Measurements from ENCODE around the gene IGFN1. TPM values are rescaled to one million over a fixed set of nuclear protein-coding genes. Genes with fewer than 3 reads are reported as not detected.

IGFN1 gene
- total and polyA plus RNA-seq, 4 donors = 0.03 to 0.14 (median 0.08) TPM; not detected in 1

GRCh38 chr1:201183209-201183608 is 7.4 kb upstream of the IGFN1 start:
- DNase-seq (ENCODE audit: low spot score) = no peak
- Histone ChIP-seq H3K4me1 (ENCODE audit: control insufficient read depth in 4 of 4, insufficient read depth in 4 of 4, low read length in 3 of 4) (peaks cover 0 to 2% (median 0%) of the 10 kb centered on the region in 4 donors), H3K9me3 (ENCODE audit: control insufficient read depth in 4 of 4, low read length in 3 of 4) (no peaks in the 10 kb centered on the region), H3K9ac (ENCODE audit: low read depth in 1 of 2, low read length in 2 of 2) (no peak overlapping the region), H3K27ac (ENCODE audit: low read depth in 1 of 2, low read length in 2 of 2) (no peak overlapping the region), H3K27me3 (ENCODE audit: control insufficient read depth in 4 of 4, insufficient read depth in 4 of 4, low read length in 3 of 4) (no peaks in the 10 kb centered on the region), H3K4me3 (ENCODE audit: low read depth in 1 of 3, low read length in 3 of 3) (no peak overlapping the region), H3K36me3 (ENCODE audit: control insufficient read depth in 4 of 4, insufficient read depth in 3 of 4, low read depth in 1 of 4, low read length in 3 of 4) (no peaks in the 10 kb centered on the region)
- whole genome bisulfite sequencing = 86% methylated on average over 3 of the region's 3 CpGs
- TF ChIP-seq, protein P1, sequence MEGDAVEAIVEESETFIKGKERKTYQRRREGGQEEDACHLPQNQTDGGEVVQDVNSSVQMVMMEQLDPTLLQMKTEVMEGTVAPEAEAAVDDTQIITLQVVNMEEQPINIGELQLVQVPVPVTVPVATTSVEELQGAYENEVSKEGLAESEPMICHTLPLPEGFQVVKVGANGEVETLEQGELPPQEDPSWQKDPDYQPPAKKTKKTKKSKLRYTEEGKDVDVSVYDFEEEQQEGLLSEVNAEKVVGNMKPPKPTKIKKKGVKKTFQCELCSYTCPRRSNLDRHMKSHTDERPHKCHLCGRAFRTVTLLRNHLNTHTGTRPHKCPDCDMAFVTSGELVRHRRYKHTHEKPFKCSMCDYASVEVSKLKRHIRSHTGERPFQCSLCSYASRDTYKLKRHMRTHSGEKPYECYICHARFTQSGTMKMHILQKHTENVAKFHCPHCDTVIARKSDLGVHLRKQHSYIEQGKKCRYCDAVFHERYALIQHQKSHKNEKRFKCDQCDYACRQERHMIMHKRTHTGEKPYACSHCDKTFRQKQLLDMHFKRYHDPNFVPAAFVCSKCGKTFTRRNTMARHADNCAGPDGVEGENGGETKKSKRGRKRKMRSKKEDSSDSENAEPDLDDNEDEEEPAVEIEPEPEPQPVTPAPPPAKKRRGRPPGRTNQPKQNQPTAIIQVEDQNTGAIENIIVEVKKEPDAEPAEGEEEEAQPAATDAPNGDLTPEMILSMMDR (IDR thresholded peaks at IDR 0.05; ENCODE audit: low read depth, low read length, missing input control) = no peak
- TF ChIP-seq EGR1 (IDR thresholded peaks at IDR 0.05; ENCODE audit: low read depth in 2 of 2) (no peak), HNF4G (IDR thresholded peaks at IDR 0.05) (no peak), JUND (IDR thresholded peaks at IDR 0.05) (no peak), TAF1 (conservative IDR thresholded peaks at IDR 0.05) (no peak), FOXA2 (IDR thresholded peaks at IDR 0.05) (no peak), NR2F2 (IDR thresholded peaks at IDR 0.05) (no peak), GABPA (IDR thresholded peaks at IDR 0.05 in 1 of 2, conservative IDR thresholded peaks at IDR 0.05 in 1 of 2) (no peak), FOXA1 (IDR thresholded peaks at IDR 0.05) (no peak), MAX (IDR thresholded peaks at IDR 0.05) (no peak), YY1 (IDR thresholded peaks at IDR 0.05) (no peak), RXRA (IDR thresholded peaks at IDR 0.05) (no peak), HNF4A (conservative IDR thresholded peaks at IDR 0.05) (no peak), RAD21 (IDR thresholded peaks at IDR 0.05) (no peak), SP1 (IDR thresholded peaks at IDR 0.05) (no peak)
- TF ChIP-seq, protein P2, sequence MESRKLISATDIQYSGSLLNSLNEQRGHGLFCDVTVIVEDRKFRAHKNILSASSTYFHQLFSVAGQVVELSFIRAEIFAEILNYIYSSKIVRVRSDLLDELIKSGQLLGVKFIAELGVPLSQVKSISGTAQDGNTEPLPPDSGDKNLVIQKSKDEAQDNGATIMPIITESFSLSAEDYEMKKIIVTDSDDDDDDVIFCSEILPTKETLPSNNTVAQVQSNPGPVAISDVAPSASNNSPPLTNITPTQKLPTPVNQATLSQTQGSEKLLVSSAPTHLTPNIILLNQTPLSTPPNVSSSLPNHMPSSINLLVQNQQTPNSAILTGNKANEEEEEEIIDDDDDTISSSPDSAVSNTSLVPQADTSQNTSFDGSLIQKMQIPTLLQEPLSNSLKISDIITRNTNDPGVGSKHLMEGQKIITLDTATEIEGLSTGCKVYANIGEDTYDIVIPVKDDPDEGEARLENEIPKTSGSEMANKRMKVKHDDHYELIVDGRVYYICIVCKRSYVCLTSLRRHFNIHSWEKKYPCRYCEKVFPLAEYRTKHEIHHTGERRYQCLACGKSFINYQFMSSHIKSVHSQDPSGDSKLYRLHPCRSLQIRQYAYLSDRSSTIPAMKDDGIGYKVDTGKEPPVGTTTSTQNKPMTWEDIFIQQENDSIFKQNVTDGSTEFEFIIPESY (IDR thresholded peaks at IDR 0.05) = no peak
- TF ChIP-seq, protein P3, sequence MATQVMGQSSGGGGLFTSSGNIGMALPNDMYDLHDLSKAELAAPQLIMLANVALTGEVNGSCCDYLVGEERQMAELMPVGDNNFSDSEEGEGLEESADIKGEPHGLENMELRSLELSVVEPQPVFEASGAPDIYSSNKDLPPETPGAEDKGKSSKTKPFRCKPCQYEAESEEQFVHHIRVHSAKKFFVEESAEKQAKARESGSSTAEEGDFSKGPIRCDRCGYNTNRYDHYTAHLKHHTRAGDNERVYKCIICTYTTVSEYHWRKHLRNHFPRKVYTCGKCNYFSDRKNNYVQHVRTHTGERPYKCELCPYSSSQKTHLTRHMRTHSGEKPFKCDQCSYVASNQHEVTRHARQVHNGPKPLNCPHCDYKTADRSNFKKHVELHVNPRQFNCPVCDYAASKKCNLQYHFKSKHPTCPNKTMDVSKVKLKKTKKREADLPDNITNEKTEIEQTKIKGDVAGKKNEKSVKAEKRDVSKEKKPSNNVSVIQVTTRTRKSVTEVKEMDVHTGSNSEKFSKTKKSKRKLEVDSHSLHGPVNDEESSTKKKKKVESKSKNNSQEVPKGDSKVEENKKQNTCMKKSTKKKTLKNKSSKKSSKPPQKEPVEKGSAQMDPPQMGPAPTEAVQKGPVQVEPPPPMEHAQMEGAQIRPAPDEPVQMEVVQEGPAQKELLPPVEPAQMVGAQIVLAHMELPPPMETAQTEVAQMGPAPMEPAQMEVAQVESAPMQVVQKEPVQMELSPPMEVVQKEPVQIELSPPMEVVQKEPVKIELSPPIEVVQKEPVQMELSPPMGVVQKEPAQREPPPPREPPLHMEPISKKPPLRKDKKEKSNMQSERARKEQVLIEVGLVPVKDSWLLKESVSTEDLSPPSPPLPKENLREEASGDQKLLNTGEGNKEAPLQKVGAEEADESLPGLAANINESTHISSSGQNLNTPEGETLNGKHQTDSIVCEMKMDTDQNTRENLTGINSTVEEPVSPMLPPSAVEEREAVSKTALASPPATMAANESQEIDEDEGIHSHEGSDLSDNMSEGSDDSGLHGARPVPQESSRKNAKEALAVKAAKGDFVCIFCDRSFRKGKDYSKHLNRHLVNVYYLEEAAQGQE (IDR thresholded peaks at IDR 0.05) = no peak
- TF ChIP-seq, protein P4, sequence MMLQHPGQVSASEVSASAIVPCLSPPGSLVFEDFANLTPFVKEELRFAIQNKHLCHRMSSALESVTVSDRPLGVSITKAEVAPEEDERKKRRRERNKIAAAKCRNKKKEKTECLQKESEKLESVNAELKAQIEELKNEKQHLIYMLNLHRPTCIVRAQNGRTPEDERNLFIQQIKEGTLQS (IDR thresholded peaks at IDR 0.05) = no peak
